GM19397 (cell line): ENCODE data around the gene SLITRK4.

Experiments used
- ATAC-seq: cut with Tn5 transposase; IDR thresholded peaks from one replicate; pipeline ENCODE4 v1.9.1; 2021; ENCODE audit warnings: mild to moderate bottlenecking, moderate library complexity; ENCODE audit not compliant: unreplicated experiment

SLITRK4 gene

DNA sequence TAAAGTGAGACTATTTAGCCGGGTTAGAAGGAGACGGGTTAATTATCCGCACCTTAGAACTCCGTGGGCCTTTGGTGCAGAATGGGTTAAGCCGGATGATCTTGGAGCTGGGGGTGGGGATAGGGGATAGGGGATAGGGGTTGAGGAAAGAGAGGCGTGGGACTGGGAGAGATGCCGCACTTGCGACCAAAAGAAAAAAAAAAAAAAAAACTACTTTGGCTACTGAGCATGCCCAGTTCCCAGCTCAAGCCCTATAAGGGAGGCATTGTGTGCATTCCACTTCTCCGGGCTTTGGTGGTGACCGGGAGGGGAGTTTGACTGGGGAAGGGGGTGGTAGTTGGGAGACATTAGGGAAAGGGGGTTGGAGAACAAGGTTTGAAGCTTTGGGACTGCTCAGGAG lies at the start of gene SLITRK4:
TSS of gene SLITRK4 (minus strand) at position 187 of the 400 bp plus-strand sequence. CDS start 4,993 bp downstream, outside the sequence.
- ATAC-seq: no peak

GRCh38 chrX:143683486-143683885 lies 47.6 kb upstream of the SLITRK4 start:
- ATAC-seq: no peak

DNA sequence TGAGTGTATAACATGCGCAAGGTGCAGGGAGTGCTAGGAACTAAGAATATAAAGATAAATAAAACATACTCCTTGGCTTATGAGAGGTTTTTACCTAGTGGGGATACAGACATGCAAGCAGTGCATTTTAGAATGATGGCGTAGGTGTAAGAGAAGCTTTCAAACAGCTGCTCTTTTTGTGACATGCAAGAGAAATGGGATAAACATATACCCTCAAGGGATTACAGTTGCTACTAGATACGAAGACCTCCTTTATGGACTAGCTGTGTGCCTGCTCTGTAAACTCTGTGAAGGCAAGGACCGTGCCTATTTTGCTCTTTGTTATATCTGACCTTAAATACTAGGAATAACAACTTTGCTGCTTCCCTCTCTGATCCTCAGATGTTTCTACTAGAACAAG lies 39.0 kb upstream of the SLITRK4 start:
- ATAC-seq: no peak

- ATAC-seq: no peak
Measured at GRCh38 chrX:143669395-143669794, 33.5 kb upstream of the SLITRK4 start.

- no peak for ATAC-seq
Measured at GRCh38 chrX:143664302-143664701, 28.4 kb upstream of the SLITRK4 start.

DNA sequence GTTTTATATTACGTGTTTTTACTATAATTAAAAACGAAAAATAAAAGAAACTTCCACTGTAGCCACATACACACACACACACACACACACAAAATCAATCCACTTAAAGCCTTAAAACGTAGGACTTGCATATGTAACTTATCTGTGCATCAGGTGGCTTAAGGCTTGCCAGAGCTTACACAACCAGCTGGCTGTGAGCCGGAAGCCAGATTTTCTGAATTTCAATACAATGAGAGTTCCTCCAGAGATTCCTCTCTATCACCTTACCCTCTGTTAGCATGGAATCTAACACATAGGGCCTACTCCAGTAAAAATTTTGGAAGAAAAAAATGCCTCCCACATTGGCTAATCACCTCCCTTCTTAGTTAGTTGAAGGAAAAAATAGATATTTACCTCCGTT lies 27.9 kb upstream of the SLITRK4 start:
- ATAC-seq: no peak

- no peak for ATAC-seq
Measured at GRCh38 chrX:143661286-143661685, 25.4 kb upstream of the SLITRK4 start.

DNA sequence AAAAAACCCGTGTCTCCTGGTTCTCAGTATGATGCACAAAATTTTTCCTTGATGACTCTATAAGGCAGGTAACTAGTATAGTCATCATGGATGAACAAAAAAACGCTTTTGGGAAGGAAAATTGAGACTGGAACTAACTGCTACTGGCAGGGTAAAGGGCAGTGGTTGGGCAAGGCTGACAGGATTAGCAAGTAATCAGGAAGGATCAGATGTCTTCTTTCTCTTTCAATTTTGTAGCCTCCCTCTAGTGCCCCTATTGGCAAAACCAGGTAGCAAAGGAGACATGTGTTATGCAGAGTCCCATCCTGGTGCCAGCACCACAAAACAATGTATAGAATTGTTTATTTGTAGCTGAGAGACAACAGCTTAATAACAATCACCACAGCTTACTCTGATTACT lies 12.8 kb upstream of the SLITRK4 start:
- no peak for ATAC-seq

DNA sequence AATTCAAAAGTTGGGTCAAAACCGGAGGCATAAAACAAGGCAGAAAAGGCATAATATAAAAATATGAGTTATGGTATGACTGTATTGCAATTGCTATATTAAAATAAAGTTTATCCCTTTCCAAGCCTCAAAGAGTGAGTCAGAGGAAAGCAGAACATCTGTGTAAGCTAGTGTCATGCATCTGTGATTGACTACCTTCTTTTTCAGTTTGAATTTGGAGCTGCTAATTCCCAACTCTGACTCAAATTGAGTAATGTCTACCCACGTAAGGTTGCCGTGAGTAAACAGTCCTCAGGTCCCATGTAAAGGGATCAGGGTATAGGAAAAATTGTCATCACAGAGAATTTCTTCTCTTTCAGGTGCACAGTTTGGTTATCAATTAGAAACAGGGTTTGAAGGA lies 6.5 kb upstream of the SLITRK4 start:
- ATAC-seq: no peak

DNA sequence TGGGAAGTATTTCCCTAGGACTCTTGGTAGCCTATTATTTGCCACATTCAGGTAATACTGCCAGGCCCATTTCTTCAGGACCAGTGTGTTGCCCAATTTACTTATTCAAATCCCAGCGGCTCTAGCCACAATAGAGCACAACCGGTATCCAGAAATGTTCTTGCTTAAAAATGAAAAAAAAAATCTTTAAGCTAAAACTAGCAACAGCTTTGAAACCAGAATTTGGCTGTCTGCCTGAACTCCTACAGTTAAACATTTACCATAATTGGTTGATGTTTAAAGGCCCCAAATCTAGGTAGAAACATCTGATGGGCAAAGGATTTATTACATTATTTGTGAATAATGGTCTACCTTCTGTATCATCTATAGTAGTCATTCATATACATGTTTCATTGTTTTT lies 930 bp upstream of the SLITRK4 start:
- ATAC-seq: no peak

DNA sequence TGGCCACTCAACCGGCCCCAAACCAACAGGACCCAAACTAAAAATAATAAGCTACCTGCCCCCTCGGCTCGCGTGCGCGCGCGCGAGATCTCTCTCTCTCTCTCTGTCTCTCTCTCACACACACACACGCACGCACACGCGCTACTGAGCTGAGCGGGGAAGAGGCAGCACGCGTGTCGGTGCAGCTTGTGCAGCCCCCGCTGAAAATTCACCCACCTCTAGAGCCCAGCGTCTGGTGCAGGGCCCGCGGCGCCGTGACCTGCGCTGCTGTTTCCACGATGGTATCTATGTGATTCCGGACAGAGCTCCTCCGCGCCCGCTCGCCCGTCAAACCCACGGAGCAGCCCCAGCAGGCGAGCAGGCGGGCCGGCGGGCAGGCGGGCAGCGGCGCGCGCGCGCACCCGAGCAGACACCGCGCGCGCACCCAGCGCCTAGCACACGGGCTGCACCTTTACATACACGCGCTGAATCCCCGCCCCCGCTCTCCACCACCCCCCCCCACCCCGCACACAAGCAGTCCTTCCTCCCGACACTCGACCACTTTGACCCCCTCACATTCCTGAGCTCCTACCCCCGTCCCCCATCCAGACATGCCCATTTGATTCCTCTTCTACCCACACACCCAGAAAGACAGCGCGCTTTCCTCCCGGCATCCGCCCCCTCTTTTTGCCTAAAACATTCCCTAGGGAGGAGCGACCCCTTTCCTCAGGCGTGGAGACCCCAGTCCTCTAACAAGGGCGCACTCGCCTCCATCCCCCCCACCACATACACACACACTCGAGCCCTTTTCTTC lies 1.0 kb downstream of the SLITRK4 start:
- ATAC-seq: no peak

GRCh38 chrX:143634309-143634662 lies 1.6 kb downstream of the SLITRK4 start:
- ATAC-seq: no peak

- ATAC-seq: no peak
Measured at GRCh38 chrX:143633461-143634308, 2.2 kb downstream of the SLITRK4 start.

- no peak for ATAC-seq
Measured at GRCh38 chrX:143632625-143633410, 3.1 kb downstream of the SLITRK4 start.

- ATAC-seq: no peak
Measured at GRCh38 chrX:143623657-143624056, 12.2 kb downstream of the SLITRK4 start.

DNA sequence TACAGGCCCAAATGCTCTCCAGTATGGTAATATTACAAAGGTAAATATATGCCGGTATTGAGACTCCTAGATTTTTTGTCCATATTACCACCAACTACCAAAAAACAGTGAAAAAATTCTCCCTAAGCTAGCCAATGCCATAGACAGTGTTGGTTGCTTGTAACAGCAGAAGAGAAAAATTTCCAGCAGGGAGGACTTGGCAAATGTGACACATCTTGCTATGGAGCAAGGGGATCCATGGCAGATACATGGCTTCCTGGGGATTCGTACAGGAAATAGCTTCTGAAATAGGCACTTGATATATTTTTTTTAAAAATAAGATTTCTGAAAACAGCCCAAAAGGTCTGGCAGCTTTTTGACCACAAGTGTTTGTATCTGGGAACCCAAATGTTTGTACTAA lies 14.6 kb downstream of the SLITRK4 start:
- ATAC-seq: no peak

- ATAC-seq: no peak
Measured at GRCh38 chrX:143615851-143616250, 20.1 kb downstream of the SLITRK4 start.

- no peak for ATAC-seq
Measured at GRCh38 chrX:143601809-143602208, 34.1 kb downstream of the SLITRK4 start.

DNA sequence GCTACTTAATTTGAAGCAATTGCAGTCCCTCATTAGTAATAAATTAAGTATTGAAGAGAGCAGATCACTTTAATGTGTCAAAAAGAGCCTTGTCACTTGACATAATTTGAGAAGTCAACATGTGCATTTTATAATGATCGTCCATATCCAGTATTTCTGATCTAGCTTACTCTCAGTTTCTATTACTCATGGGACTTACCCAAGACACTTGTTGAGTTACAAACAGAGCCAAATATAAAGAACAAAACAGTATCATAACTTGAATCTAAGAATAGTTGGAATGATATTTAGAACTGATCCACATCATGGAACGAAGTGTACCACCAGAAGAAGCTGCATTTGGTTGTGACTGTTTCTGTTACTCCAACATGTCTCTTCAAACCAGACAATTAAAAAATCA lies 54.7 kb downstream of the SLITRK4 start:
- ATAC-seq: no peak

- ATAC-seq: no peak
Measured at GRCh38 chrX:143580266-143580665, 55.6 kb downstream of the SLITRK4 start.
